PC-9 (cell line): ENCODE measurements around the gene STYXL1.

Experiments
- EZH2 ChIP-seq: fragments of 200-600 bp; sonication (generic); IDR thresholded peaks from 2 replicates; pipeline ENCODE4 v1.8.0; 2017; ENCODE audit warnings: antibody characterized with exemption, low read depth
- TF ChIP-seq, protein P1 (sequence below): fragments of 200-600 bp; sonication (generic); conservative IDR thresholded peaks from 2 replicates; pipeline ENCODE4 v1.6.1; 2017; ENCODE audit warnings: mixed run types, antibody characterized with exemption, mild to moderate bottlenecking, moderate library complexity

DNA sequence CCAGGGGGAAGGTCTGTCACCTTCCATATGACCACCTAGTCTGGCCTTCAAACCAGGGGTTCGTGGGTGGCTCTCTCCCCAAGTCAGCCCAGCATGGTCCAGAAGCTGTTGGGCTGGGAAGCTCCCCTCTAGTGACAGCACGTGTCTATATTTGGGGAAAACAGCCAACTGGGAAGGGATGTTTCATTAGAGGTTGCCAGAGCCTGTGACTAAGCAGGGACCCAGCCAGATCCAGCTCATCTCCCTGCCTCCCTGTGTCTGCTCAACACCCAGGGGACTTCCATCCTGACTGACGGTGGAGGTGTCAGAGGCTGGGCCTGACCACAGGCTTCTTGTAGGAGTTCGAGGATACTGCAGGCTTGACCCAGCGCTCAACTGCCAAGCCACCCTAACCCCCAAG, 10.5 kb downstream of the STYXL1 start:
- TF ChIP-seq, protein P1, sequence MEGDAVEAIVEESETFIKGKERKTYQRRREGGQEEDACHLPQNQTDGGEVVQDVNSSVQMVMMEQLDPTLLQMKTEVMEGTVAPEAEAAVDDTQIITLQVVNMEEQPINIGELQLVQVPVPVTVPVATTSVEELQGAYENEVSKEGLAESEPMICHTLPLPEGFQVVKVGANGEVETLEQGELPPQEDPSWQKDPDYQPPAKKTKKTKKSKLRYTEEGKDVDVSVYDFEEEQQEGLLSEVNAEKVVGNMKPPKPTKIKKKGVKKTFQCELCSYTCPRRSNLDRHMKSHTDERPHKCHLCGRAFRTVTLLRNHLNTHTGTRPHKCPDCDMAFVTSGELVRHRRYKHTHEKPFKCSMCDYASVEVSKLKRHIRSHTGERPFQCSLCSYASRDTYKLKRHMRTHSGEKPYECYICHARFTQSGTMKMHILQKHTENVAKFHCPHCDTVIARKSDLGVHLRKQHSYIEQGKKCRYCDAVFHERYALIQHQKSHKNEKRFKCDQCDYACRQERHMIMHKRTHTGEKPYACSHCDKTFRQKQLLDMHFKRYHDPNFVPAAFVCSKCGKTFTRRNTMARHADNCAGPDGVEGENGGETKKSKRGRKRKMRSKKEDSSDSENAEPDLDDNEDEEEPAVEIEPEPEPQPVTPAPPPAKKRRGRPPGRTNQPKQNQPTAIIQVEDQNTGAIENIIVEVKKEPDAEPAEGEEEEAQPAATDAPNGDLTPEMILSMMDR = no peak
- TF ChIP-seq EZH2 = no peak
